SK-N-SH treated with all-trans-retinoic acid at 6 μM for 48 hours (cell line): Measurements from ENCODE around the gene OTOA.
A peak's percentile ranks its signal among the peaks of the same experiment; 100 is the strongest.

Experiments
- ATAC-seq: fragments of 200-7000 bp; cut with Tn5 transposase; 3 replicates; pipeline ENCODE4 v1.9.1; 2020; ENCODE audit warnings: mild to moderate bottlenecking, moderate library complexity
- ARNTL ChIP-seq: fragments of 450-650 bp; formaldehyde crosslinking; IDR thresholded peaks from 2 replicates; pipeline ENCODE4 v1.5.0; 2020; ENCODE audit warnings: low read depth, mild to moderate bottlenecking, moderate library complexity, borderline replicate concordance
- BACH2 ChIP-seq: fragments of 250-450 bp; sonication (Bioruptor Pico); IDR thresholded peaks from 2 replicates; pipeline ENCODE4 v1.9.0; 2021; ENCODE audit warnings: mild to moderate bottlenecking, borderline replicate concordance
- CREB5 ChIP-seq: fragments of 250-450 bp; sonication (Bioruptor Pico); IDR thresholded peaks from 2 replicates; pipeline ENCODE4 v1.5.1; 2020; ENCODE audit warnings: low read depth, mild to moderate bottlenecking, moderate library complexity
- ESRRG ChIP-seq: fragments of 250-450 bp; sonication (Bioruptor Pico); IDR thresholded peaks from 2 replicates; pipeline ENCODE4 v1.6.1; 2021; ENCODE audit warnings: mild to moderate bottlenecking
- GLIS3 ChIP-seq: fragments of 250-450 bp; sonication (Bioruptor Pico); IDR thresholded peaks from 2 replicates; pipeline ENCODE4 v1.5.0; 2020; ENCODE audit warnings: mild to moderate bottlenecking, moderate library complexity
- ISL1 ChIP-seq: fragments of 250-450 bp; sonication (Bioruptor Pico); IDR thresholded peaks from 2 replicates; pipeline ENCODE4 v2.1.2; 2022; ENCODE audit warnings: mild to moderate bottlenecking, moderate library complexity
- OSR1 ChIP-seq: fragments of 250-450 bp; sonication (Bioruptor Pico); IDR thresholded peaks from 2 replicates; pipeline ENCODE4 v1.8.0; 2022; ENCODE audit warnings: moderate library complexity, mild to moderate bottlenecking, inconsistent platforms
- PATZ1 ChIP-seq: fragments of 250-450 bp; sonication (Bioruptor Pico); IDR thresholded peaks from 2 replicates; pipeline ENCODE4 v1.8.0; 2020; ENCODE audit warnings: mild to moderate bottlenecking, moderate library complexity, borderline replicate concordance
- POU6F1 ChIP-seq: fragments of 250-450 bp; sonication (Bioruptor Pico); IDR thresholded peaks from 2 replicates; pipeline ENCODE4 v1.8.0; 2021; ENCODE audit warnings: low read depth, mild to moderate bottlenecking, moderate library complexity, borderline replicate concordance
- PPARA ChIP-seq: fragments of 250-450 bp; sonication (Bioruptor Pico); IDR thresholded peaks from 2 replicates; pipeline ENCODE4 v1.5.0; 2020; ENCODE audit warnings: mild to moderate bottlenecking, borderline replicate concordance
- RARB ChIP-seq: fragments of 250-450 bp; sonication (Bioruptor Pico); IDR thresholded peaks from 2 replicates; pipeline ENCODE4 v1.8.0; 2021; ENCODE audit warnings: mild to moderate bottlenecking, moderate library complexity
- TCF4 ChIP-seq: fragments of 250-450 bp; sonication (Bioruptor Pico); IDR thresholded peaks from 2 replicates; pipeline ENCODE4 v1.8.0; 2021; ENCODE audit warnings: mild to moderate bottlenecking, moderate library complexity, borderline replicate concordance
- TOX ChIP-seq: fragments of 250-450 bp; sonication (Bioruptor Pico); IDR thresholded peaks from 2 replicates; pipeline ENCODE4 v1.8.0; 2021; ENCODE audit warnings: mild to moderate bottlenecking, moderate library complexity, borderline replicate concordance
- TSHZ2 ChIP-seq: fragments of 250-450 bp; sonication (Bioruptor Pico); IDR thresholded peaks from 2 replicates; pipeline ENCODE4 v1.5.0; 2020; ENCODE audit warnings: mild to moderate bottlenecking, moderate library complexity
- ZC3H10 ChIP-seq: fragments of 250-450 bp; sonication (Bioruptor Pico); IDR thresholded peaks from 2 replicates; pipeline ENCODE4 v1.5.1; 2021; ENCODE audit warnings: mild to moderate bottlenecking, moderate library complexity
- ZFP30 ChIP-seq: fragments of 450-650 bp; formaldehyde crosslinking; IDR thresholded peaks from 2 replicates; pipeline ENCODE4 v1.5.0; 2022; ENCODE audit warnings: mild to moderate bottlenecking, moderate library complexity
- ZNF565 ChIP-seq: fragments of 450-650 bp; formaldehyde crosslinking; conservative IDR thresholded peaks from 2 replicates; pipeline ENCODE4 v1.5.0; 2020; ENCODE audit warnings: low read depth, mild to moderate bottlenecking, moderate library complexity
- ZNF70 ChIP-seq: fragments of 450-650 bp; formaldehyde crosslinking; IDR thresholded peaks from 2 replicates; pipeline ENCODE4 v1.5.0; 2020; ENCODE audit warnings: mild to moderate bottlenecking, moderate library complexity

OTOA gene

GRCh38 chr16:21663889-21664647, at the start of gene OTOA:
Gene OTOA (plus strand): TSS chr16:21663968. CDS start chr16:21678515, 14,547 bp downstream.
- ATAC-seq: peak; percentile 33; the same call in 2 of the 3 replicates
- TF ChIP-seq TCF4 (CRISPR knock-in tag): no peak
- TF ChIP-seq CREB5 (CRISPR knock-in tag): no peak
- TF ChIP-seq PATZ1 (CRISPR knock-in tag): no peak
- no peak for TF ChIP-seq RARB (CRISPR knock-in tag)
- no peak for TF ChIP-seq POU6F1 (CRISPR knock-in tag)
- no peak for TF ChIP-seq ISL1 (CRISPR knock-in tag)
- no peak for TF ChIP-seq TOX (CRISPR knock-in tag)
- no peak for TF ChIP-seq ZFP30 (CRISPR knock-in tag)
- no peak for TF ChIP-seq GLIS3 (CRISPR knock-in tag)
- no peak for TF ChIP-seq ARNTL (CRISPR knock-in tag)
- TF ChIP-seq OSR1 (CRISPR knock-in tag): no peak
- TF ChIP-seq ZNF565 (CRISPR knock-in tag): no peak
- no peak for TF ChIP-seq ZC3H10 (CRISPR knock-in tag)
- TF ChIP-seq ESRRG: no peak
- TF ChIP-seq BACH2 (CRISPR knock-in tag): no peak

GRCh38 chr16:21614896-21615295, 48.9 kb upstream of the OTOA start:
- TF ChIP-seq RARB (CRISPR knock-in tag) (no peak), PPARA (CRISPR knock-in tag) (no peak), POU6F1 (CRISPR knock-in tag) (no peak), ZNF565 (CRISPR knock-in tag) (no peak), ZNF70 (no peak), ARNTL (CRISPR knock-in tag) (no peak), PATZ1 (CRISPR knock-in tag) (no peak), GLIS3 (CRISPR knock-in tag) (no peak), TSHZ2 (CRISPR knock-in tag) (no peak), OSR1 (CRISPR knock-in tag) (no peak)
- no peak for ATAC-seq
